Stimulated activated CD8-positive, alpha-beta memory T cell treated with anti-CD3 and anti-CD28 coated beads, Interleukin-7, amount 100 ng/mL, for 4 hours (primary cell): ENCODE data around the gene AFF2.

Experiments used
- DNase-seq, 2 donors: peaks; one replicate each; pipeline ENCODE4 v3.0.0-alpha.2; 2020; ENCODE audit warnings: low read depth in 2 of 2

Gene AFF2

DNA sequence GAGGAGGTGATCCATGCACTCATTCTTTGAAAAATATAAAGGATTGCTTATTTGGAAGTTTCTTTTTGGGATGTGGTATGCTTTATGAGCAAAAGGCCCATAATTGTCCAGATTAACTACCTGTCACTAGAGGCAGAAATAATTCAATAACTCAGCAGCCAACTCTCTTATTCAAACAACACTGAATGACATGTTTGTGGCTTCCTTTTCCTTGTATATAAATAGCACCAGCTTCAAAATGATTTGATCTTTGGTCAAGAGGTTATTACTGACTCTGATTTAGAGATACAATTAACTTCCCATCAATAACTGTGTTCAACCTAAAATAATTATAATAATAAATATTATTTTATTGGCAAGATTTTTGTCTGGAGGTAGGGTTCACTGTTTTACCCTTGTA, 232.3 kb downstream of the AFF2 start:
- DNase-seq: no peak

DNA sequence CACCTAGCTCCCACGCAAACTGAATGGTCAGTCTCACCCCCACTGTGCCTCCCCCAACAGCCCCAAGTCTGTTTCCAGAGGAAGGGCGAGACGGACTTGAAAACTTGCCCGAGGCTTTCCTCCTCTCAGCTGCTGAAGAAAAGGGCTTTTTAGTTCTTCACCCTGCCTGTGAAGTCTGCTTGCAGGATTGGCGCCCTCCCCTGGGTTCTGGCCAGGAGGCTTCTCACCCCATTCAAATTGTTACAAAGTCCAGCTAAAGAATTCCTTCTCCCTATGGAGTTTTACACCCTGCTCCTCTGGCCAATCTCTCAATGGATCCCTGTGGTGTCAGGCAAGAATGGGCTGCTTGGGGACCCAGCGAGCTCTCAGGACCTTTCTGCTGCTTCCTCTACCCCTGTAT, 241.0 kb downstream of the AFF2 start:
- DNase-seq: no peak

DNA sequence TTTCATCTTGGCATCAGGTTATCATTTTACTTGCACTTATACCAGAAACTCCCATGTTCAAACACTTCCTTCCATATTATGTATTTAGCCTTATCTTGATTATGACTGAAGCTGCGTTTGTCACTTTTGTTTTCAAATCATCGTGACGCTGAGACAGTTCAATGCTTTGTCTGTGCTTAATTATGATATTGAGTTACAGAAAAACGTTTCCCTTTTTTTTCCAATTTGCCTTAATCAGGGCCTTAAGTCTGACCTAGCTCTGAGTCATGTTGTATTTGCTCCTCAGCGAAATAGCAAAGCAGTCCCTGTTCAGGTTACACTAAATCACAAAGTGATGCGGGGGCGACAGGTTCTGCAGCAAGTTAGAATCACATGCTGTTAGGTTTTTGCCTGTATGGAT, 254.7 kb downstream of the AFF2 start:
- DNase-seq: no peak

DNA sequence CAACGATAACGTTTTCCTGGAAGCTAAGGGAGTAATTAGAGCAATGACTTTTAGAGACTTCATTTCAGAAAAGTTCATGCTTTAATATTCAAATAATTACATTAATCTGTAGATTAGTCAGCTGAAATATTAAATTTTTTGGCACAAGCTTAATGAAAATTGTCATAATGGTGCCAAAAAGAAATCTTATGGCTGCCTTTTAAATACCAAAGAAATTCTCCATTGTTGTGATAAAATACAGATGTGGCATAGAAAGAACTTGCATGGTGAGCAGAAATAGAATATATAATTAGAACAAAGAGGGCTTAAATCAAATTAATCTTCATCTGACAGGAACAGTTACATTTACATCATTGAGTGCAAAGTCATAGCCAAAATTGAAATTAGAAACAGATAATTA, 263.5 kb downstream of the AFF2 start:
- DNase-seq: no peak

DNA sequence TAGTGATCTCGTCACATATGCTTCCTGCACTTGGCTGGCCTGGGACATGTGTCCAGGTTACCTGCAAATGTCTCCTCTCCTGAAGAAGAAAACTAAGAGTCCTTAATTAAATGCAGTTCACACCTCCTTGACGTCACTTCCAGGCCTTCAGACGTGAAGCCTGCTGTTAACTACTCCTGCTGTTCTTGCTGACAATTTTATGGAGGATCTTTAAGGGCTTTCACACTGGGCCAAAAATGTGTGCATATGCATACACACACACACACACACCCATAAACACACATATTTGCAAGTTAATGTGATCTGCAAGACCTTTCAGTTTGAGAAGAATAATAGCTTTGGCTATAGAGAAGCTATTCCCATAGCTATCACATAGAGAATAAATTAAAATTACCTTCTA, 267.9 kb downstream of the AFF2 start:
- DNase-seq: no peak

DNA sequence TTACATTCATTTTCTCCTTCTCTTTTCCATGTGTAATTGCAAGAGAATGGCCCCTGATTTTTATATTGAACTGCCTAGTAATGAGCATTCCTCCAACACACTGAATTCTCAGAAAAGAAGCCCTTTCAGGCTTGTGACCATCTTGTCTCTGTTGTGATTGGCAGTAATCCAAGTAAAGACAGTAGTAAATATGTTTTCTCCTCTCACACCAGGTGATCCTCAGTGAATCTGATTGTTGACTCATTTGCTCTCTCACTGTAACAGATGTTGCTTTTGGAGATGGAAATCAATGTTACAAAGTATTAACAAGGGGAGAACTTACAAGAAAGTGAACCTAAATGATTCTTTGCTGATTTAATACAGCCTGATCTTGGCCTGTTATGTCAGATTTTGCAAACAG, 271.0 kb downstream of the AFF2 start:
- DNase-seq: no peak

DNA sequence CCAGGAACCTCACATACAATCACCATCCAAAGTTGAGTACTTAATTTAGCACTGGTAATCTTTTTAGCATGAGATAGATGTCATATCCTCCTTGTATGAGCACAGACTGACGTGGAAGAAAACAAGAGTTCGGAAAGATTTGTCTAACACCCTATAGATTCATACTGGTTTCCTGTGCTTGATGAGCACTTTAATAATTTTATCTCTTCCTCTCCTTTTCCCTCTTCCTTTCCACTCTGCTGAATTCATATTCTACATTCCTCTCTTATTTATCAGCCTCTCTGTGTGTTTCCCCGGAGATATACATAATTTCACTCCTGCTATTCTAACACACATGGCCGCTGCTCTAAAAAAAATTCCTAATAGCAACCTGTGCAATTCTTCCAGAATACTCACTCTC, 273.9 kb downstream of the AFF2 start:
- no peak for DNase-seq

DNA sequence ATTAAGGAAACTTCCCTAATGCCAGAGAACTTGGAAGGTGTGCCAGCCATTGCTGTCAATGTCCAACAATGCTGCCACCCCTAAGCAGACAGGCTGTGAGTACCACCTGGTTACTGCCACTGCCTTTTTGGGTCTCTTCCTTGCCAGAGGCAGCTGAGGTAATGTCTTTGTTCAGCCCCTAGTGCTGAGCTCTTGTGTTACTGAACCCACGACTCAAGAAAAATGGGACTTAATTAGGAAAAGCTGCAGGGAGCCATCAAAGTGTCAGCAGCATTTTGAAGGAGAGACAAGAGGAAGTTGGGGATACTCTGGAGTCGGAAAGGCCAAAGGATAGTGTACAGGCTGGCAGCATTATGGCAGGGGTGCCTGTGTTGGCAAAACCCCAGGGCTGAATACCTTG, 283.7 kb downstream of the AFF2 start:
- DNase-seq: no peak

DNA sequence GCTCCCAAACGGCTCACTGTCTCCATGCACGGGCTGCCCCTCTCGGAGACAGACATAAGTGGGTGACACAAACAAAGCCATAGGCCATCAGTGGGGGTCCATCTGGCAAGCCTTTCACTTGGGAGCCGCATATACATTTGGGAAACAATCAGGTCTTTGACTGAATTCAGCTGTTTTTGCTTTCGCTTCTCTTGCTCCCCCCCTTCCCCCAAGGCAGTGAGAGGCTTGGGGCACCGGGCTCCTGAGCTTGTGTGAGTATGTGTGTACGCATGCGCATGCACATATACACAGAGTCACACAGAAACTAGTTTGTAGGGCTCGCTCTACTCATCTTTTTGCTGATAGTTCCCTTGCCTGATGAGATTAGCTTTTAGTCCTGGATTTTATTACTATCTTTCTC, 284.4 kb downstream of the AFF2 start:
- no peak for DNase-seq

DNA sequence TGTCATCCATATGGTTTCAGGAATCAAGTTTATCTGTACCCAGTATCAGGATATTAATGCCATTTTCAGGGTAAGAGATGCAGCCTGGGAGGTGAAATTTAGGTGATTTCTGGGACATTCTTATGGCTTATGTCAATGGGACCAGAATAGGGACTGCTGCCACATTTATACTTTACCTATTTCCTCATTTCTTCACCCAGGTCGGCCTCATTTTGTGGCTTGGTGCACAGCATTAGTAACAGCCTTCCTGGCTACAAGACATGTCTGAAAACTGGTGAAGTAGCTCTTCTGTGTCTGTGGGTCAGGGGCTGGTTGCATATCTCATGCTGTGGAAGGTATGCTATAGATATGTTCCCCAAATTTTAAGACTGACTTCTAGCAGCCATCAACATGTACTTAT, 284.8 kb downstream of the AFF2 start:
- DNase-seq: no peak

DNA sequence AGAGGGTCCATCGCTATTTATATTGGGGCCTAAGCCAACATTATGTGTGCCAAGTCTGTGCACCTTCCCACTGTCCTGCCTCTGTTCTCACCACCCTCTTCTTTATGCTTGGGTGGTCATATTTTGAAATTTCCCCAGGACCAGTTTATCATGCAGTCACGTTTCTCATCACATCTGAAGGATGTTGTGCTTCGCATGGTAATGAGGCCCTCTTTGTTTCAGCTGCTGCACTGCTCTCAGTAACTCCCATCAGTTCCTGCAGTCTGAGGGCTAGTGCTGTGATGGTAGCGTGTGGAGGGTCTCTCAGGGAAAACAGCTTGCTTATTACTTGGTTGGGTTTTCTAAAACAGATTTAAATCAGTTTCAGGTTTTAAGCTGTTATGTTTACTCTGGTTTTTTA, 288.0 kb downstream of the AFF2 start:
- DNase-seq: no peak

DNA sequence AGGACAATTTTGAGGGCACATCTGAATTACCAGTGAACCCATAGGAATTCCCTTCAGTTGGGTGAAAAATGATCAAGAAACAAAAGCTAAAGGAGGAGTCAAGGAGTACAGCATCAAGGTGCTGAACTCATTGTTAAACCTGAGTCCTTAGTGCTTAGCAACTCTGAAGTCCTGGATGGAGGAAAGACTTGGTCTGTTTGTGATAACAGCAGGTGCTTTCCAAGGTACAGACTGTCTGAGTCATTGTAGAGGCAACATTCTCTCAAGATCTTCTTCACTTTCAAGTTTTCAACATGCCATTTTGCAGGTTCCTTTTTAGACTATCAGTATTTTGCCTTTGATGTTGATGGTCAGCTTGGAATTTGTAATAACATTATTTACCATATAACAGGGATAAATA, 293.9 kb downstream of the AFF2 start:
- no peak for DNase-seq

DNA sequence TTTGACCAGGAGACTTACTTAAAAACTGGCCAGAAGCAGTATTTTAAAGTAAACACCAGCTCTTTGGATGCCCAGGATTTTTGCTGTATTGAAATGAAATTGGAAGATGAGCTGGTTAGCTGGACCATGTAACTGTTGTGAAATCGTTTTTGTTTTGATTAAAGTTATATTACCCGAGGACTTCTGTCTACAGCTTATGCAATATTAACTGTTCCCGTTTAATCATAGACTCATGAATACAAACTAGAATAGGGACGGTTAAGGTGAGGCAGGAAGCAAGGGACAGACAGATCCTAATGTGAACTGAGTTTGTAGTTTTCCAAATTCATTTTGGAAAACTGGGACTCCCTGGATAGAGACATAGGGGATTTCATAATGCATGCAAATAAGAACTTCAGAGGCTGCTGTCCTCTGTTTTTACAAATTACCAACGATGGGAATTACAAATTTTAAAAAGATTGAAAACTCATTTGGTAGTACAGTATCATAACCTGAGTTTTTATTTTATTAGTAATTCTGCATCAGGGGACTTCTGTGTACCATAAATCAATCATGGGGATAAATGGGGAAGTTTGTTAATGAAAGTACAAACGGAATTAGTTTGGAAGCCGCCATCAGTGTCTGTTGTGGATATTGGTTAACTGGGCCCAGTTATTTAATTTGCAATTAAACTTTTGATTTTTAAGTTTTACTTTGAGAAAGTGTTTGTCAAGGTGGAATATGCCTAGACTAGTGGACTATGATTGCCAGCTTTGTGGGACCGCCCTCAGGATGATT, 304.4 kb downstream of the AFF2 start:
- no peak for DNase-seq

DNA sequence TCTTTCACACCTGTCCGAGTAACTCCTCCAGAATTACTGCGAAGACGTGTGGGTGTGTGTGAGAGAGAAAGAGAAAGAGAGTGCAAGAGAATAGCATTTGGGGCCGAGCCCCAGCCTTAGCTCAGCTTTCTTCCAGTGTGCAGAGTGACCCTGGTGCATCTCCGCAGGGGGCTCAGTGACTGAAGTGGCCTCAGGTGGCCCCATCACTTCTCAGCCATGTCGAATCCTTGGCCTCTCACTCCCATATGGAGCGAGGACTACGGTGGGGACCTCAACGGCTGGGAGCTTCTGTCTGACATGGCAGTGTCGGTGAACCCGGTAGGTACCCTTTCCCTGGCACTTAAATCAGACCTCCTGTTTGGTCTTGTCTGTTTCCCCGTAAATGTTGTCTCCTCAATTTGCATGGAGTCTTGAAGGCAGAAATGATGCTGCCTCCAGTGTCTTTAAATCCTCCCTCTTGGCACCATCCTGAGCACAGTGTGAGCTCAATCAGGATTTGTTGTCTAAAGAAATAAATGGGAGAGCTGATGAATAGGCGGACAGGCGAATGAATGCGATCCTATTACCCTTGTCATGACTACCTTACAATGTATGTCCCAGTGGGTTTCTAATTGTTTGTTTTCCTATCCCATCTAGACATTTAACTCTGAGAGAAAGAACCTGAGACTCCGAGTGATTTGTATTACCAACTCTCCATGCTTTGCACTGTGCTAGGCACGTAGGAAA, 305.9 kb downstream of the AFF2 start:
- no peak for DNase-seq

DNA sequence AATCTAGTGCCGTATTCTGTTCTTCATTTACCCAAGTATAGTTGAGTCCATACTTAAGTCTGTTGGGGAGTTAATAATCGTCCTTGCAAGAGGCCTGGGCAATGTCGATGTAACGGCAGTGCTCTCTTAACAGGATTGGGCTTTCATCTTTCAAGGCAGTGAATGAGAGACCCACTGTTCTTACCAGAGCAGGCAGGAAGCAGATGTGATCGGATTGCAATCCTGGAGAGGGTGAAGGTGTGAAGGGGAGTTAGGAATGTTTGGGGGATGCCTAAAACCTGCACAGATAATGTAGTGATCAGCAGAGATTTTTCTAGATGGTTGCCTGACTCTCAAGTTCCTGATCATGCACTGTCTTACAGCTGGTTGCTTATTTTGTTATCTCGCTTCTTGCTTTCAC, 308.4 kb downstream of the AFF2 start:
- DNase-seq: no peak

DNA sequence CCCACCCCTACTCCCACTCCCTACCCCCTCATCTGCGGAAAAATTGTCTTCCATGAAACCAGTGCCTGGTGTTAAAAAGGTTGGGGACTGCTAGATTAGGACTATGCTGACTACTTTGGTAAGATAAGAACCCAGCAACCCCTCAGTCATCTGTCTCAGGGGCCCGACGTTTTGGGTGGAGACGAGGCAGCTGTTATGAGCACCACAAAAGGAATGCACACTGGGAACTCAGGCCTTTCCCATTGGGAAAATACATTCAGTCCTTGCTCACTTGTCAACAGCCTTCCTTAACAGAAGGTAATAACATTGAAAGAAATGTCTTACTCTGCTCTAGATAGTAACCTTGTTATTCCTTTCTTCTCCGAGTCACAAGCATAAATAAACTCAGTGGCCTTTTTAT, 310.8 kb downstream of the AFF2 start:
- DNase-seq: no peak

DNA sequence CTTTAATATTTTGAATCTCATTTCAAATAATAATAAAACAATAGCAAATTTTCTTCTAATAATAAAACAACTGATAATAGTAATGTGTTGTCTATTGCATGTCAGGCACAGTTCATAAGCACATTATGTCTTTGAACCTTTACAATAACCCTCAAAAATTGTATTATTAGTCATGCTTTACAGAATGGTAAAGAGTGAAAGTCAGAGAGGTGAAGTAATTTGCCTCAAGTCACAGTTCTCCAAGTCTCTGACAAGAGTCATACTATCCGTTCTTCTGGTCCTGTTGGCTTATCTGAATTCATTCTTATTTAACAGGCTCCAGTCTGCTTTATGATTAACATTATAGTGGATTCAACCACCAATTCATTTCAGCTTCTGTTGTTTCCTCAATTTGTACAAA, 313.0 kb downstream of the AFF2 start:
- DNase-seq: no peak

DNA sequence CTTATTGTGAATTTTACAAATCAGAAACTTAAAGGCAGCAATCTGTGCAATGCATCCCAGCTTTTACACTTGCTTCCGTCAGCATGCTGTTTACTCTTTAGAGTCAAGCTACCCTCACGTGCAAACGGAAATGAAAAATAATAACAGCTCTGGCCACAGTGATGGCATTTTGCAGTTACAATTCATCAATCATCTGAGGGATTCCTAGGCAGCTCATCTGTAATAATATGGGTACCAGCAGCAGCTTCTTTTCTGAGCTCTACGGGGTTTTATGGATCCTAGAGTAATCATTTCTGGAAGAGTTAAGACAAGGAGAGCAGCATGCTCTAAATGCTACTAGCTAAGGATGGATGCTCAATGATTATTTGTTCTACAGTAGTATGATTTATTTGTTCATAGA, 313.6 kb downstream of the AFF2 start:
- no peak for DNase-seq

DNA sequence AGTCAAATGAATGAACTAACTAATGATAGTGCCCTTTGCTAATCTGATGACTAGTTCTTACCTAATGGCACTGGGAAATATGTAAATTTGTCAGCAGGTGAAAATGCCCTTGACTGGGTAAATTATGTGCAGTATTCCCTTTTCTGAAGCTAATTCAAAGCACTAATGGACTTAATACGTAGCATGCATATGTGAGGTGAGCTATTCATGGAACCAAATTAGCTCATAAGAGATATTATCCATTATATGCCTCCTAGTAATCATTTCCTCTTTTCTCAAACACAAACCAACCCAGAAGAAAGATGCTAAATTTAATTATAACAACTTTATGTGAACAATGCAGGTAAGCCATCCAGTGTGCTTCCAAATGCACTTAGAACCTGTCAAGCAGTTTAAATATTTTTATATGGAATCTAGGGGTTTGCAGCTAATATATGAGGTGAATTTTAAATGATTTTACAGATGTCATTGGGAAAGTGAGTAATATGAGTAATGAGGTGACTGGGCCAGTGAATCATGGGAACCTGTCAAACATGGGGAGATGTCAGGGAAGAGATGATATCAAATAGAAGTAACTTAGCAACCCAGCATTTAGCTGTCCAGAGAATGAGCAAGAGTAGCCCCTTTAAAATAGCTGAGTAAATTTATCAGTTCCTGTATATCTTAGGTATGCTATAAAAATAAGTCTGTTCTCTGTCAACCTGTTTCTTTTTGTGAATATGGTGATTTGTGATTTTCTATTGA, 315.0 kb downstream of the AFF2 start:
- no peak for DNase-seq

DNA sequence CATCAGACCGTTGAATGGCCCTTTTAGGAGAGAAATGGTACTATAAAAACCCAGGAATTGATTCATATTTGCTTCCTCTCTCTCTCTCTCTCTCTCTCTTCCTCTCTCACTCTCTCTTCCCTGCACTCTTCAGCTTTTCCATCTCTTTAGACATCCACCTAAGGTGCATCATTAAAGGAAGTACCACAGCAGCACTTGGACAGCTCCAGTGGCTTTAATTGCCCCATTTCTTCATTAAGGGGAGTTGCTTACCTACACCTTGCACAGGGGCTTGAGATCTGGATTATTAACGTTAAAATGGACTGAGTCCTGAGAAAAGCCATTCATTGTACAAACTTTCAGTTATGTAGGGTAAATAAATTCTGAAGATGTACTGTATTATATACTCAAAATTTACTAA, 323.6 kb downstream of the AFF2 start:
- DNase-seq: no peak

DNA sequence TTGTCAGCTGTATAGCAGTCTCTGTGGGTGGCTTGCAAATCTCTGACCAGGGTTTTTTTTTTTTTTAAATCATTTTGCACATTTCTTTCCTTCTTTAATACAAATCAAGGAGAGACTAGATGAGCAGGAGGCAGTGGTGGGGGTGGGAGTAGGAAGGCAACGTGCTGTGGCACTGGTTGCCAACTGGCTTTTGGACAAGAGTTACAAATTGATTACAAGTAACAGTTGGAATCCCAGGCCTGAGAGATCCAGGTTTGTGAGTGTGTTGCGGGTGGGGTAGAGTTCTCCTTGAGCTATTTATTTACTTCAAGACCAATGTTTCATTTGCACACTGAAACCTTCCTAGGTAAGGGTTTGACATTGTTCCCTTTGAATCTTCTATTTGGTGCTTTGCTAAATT, 325.3 kb downstream of the AFF2 start:
- no peak for DNase-seq

DNA sequence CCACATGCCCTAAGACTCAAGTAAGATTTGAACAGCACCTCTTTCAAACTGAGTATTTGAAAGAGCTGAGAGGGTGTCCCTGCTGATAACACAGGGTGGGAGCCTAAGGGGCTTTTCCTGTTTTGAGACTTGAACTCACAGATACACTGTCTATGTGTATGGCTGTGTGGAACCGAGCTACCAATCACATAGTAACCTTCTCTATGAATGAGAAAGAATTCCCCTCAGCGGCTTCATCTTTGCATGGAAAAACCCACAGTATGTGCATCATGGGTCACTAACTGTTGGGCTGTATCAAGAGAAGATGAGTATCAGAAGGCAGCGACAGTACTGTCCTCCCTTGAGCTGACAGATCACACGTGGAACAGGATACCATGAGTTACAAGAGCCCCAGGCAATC, 336.3 kb downstream of the AFF2 start:
- no peak for DNase-seq

DNA sequence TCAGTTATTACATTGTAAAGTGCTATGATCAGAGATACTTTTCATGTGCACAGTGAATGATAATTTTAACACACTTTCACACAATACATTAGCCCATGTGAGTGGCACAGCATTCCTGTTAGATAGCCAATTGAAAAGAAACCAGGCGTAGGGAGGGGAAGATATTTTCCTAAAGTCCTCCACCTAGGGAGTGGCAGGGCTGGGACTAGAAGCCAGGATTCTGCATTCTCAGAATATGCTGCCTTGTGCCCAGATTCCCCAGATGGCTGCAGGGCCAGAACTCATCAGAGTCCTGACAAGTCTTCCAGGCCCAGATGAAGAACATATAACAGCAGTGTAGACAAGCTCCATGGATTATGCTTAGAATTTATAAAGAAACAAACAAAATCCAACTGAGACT, 350.2 kb downstream of the AFF2 start:
- no peak for DNase-seq
